ENCODE results near the gene GPR45.
"Not testable (repeated sequence)": the region's sequence is repeated elsewhere in the genome, so short reads cannot be mapped to it uniquely, and the experiment has no call there.

GRCh38 chr2:105251016-105251648 lies 9.6 kb downstream of the GPR45 start:
- not testable (repeated sequence) for TF ChIP-seq CTCF, POLR2A (IDR thresholded peaks at IDR 0.05)
